GM21576 (cell line): ENCODE measurements around the gene THSD7B.
"Not testable (repeated sequence)": the region's sequence is repeated elsewhere in the genome, so short reads cannot be mapped to it uniquely, and the experiment has no call there.

Experiments
- ATAC-seq: cut with Tn5 transposase; IDR thresholded peaks from one replicate; pipeline ENCODE4 v1.9.1; 2021; ENCODE audit warnings: mild to moderate bottlenecking, moderate library complexity; ENCODE audit not compliant: unreplicated experiment

The THSD7B gene

DNA sequence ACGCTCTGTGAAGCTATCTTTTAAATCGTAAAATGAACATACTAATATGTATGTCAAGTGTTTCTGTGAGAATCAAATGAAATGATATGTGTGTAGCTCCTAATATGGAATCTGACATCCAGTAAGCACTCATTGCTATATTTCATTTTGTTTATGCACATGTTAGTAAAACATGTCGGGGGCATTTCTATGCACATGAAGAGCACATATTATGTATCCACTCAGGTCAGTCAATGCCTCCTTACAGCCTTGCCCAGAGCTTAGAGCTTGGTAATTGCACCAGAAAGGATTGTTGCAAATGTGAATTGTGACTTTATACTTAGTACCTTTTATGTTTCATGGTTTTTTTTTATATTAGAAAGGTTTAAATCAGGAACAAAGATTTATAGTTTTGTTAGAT lies 735.3 kb downstream of the THSD7B start:
- no peak for ATAC-seq

DNA sequence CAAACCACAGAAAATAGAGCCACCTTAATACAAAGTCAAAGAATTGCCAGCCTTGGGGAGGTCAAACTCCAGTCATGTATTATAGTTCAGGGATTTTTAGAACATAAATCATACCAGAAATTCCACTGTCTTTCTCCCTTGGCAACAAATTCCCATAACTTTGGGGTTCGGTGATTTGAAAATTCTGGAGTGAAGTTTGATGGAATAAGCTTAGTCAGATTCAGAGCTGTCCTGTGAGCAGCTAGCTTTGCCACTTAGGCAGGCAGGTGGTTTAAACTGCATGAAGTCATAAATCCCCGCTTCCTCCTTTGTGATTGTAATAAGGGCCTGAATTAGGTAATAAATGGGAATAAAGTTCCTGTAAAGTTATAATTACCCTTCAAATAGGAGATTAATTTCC lies 741.9 kb downstream of the THSD7B start:
- no peak for ATAC-seq

DNA sequence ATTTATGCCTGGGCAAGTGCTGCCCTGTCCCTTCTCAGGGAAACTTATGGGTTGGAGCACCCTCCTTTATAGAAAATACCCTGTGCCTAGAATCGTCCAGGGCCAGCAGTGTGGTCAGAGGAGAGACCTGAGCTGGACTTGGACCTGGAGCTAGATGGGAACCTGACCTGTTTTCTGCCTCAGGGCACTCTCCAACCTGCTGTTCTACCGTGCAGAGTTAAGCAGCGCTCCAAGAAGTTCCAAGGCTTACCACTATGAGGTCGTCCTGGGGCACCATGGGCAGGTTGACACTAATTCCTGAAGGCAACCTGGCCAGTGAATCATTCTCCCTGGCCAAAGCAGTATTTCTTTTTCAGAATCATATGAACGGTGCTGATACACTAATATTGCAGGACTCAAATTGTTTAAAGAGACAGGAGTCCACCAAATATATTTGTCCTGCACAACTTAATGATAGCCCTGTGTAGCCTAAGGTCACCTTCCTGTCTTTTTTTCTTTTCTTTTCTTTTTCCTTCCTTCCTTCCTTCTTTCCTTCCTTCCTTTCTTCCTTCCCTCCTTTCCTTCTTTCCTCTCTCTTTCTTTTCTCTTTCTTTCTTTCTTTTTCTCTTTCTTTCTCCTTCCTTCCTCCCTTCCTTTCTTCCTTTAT lies 743.5 kb downstream of the THSD7B start:
- ATAC-seq, result no peak

DNA sequence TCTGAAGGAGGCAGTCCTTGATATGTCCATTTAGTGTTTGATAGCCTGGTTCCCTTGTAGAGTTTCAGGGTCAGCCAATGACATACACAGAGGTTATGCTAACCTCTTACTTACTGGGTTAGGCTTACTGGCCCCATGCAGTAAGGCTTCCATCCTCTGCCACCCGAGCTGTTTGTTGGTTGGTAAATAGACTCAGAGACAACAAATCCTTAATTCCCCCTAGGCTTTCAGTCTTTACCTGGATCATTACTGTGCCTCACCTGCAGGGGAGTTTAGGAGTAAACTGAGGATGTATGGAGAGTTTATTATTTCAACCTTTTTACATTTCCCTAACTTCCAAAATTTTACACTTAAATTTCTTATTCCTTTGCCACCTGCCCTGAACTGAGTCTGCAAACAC lies 746.2 kb downstream of the THSD7B start:
- ATAC-seq, result no peak

DNA sequence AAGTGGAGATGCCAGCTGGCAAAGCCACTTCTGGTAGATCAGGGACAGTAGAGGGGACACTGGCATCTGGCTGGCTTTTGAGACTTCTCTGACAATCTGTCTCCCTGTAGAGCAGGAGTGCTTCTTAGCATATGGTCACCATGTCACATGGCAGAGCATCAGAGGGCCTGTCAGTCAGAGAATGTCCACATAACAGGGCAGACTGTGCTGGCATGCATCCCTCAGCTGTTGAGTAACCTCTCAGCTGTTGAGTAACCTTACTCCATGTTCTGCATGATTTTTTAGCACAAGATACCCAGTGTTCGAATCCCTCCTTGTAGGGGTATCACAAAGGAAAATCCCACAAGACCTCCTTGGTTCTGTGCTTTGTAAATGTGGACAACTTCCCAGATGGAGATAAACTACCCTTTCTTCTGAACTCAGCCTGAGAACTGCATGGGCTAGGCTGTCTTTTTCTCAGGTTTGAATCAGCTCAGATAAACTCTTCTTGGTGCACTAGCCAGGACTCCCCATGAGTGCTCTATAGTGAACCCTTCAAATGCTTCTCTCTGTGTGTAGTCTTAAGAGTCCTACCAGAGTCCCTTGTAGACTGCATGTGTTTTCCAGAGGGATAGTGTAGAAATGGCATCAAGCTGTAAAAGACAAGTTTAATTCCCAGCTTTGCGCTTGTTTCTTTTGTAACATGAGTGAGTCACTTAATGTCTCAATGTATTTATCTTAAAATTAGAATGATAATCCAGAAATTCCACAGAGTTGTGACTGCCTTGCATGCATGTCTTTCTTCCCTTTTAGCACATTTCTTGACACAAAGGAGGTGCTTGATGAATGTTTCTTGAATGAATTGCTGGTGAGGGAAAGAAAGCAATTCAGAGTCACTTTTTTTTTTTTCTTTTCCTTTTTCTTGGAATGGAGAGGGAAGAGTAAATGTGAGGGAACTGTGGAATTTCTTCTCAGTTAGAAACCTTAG lies 756.6 kb downstream of the THSD7B start:
- no peak for ATAC-seq

DNA sequence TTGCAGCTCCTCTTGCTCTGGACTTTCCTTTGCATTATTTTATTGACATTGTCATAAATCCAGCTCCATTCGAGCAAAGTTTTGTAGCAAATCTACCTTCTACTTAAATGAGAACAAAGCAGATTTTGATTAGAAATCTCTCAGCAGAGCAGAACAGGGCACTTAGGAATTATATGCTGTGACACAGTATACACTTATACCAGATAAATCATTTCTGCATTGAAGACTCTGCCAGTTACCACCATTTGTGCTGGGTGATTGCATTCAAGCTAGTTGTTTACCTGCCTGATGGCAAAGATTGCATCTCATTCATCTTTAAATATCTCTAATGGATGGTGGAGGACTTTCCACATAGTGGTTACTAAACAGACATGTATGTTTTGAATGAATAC lies 757.3 kb downstream of the THSD7B start:
- ATAC-seq, result no peak

DNA sequence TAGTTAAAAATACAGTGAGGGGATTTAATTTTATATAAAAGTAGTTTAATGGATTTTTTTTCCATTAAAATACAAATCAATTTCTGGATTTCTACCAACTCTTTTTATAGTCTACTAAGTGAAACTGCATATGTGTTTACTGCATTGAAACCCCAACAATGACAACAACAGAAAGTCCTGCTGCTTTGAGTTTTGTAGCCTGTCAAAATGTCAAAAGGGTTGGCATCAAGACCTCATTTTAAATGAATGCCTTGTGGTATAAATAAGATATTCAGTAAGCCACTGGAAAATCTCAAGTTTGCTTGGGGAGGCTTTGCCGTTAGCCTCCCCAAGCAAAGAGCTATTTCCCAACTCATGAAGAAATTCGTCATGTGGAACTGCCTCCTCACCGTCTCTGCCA lies 758.6 kb downstream of the THSD7B start:
- ATAC-seq, result no peak

DNA sequence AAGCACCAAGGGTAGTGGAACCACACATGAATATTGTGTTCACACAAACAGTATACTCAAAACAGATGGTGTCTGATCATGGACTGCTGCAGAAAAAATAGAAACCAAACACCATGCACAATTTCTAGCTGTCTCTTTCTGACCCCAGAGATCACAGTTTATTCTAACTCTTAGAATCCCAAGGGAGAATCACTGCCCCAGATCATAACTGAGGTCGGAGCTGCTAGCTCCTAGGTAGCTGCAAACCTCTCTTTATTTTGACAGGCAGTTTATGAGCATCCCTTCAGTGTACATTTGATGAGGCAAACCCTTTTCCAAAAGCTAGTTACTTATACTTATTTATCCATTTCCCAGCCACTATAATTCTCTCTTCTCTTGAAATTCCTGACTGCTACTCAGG lies 759.8 kb downstream of the THSD7B start:
- ATAC-seq, result no peak

DNA sequence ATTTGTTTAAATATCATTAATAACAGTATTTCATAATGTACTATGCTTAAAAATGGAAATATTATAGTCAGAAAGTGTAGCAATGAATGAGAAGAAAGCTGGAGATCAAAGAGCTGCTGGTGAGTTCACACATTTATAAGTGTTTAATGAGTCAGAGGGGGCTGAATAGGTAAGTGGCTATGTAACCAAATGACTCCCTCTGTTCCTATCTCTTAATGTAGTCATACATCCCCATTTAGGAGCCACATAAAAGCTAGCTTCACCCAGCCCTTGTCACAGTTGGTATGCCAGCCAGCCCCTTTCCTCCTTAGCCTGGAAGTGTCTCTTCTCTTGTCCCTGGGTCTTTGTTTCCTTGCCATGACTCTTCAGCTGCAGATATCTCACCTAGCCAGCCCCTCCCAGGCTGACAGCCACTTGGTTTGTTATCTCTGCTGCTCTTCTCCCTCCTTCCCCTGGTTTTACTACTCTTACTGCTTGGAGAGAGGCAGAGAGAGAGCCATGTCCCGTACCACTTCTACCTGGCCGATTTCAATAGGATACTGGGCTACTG lies 760.4 kb downstream of the THSD7B start:
- no peak for ATAC-seq

DNA sequence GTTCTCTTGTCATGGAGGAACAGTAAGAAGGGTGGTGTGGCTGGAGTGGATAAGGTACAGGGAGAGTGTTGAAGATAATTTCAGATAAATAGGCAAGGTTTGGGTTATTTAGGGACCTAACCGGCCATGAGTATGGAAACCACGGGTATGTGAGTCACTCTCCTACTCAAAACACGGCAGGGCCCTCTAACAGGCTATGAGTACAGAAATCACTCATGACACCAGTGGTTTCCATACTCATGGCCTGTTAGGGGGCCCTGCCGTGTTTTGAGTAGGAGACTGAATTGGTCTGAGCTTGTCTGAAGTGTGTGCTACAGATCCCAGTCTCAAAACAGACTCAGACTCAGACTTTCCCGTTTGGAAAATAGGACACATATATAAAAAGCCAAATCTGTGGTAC lies 770.6 kb downstream of the THSD7B start:
- ATAC-seq, result no peak

DNA sequence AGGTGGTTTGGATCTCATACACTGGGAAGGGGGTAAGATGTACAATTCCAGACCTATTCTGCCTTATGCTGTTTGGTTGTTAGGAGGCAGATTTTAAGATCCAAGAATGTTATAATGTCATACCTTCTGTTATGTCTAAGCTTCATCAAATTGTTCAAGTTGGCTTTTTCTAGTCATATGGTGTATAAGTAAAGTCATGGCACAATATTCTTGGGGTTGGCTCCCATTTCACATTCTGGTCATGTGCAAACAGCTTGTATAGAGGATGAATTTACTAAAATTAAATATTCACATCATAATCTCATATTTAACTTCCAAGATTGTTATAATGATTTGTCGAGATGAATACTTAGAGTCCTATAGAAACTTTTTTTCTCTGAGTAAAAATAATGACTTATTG lies 774.0 kb downstream of the THSD7B start:
- no peak for ATAC-seq

DNA sequence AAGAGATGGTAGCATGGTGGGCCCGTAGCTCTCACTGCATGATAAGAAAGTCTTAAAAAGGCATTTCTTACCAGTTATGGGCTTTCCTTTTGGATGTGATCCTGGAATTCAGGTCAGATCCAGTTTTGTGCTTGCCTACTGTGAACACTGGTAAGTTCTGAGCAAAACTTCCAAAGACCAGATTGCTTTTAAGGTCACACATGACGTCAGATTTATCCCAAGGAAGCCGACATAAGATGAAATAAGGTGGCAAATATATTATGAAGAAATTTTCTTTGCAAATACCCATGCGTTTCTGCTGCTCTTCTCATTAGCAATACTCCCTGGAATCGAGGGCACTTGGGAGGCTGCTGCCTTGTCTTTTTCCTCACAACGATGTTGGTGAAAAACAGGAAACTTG lies 782.5 kb downstream of the THSD7B start:
- ATAC-seq, result no peak

DNA sequence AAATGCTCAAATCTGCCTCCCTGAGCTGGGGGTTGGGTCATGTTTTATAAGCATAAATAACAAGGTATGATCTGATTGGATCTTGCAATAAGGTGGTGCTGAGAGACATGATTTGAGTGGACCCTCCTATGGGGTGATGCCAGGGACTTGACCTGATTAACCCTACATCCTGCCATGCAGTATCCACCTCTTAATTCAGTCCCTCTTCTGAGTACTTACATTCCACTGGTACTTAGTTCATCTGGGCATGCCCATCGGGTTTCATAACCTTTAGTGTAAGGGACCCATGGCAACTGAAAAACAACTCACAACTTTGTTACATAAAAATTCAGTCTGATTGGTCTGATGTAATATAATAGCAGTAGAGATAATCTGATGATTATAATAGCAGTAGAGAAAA lies 801.0 kb downstream of the THSD7B start:
- no peak for ATAC-seq

DNA sequence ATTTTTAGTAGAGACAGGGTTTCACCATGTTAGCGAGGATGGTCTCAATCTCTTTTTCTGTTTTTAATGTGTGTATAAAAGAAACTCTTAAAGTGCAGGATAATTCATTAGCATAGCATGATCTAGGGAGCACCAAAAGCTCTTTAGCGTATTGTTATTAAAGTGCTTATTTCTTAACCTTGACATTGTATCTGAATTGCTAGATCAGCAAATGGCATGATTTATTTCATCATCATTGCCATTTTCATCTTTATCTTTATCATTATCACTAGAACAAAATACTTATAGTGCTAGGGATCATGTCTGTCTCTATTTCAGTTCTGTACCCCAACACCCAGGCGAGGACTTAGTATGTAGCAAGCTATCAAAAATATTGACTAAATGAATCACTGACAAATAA lies 805.1 kb downstream of the THSD7B start:
- no peak for ATAC-seq

DNA sequence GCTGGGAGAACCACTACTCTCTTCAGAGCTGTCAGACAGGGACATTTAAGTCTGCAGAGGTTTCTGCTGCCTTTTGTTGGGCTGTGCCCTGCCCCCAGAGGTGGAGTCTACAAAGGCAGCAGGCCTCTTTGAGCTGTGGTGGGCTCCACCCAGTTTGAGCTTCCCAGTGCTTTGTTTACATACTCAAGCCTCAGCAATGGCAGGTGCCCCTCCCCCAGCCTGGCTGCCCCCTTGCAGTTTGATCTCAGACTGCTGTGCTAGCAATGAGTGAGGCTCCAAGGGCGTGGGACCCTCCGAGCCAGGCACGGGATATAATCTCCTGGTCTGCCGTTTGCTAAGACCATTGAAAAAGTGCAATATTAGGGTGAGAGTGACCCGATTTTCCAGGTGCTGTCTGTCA lies 822.5 kb downstream of the THSD7B start:
- not testable (repeated sequence) for ATAC-seq

DNA sequence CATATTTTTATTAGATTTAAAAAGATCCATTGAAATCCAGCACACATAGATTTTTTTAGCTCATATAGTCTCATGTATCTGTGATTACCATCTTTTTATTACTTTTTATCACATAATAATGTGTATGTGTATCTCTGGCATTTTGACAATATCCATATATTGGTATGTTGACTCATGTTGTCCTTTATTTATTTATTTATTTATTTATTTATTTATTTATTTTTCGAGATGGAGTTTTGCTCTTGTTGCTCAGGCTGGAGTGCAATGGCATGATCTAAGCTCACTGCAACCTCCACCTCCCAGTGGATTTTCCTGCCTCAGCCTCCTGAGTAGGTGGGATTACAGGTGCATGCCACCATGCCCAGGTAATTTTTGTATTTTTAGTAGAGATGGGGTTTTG lies 823.2 kb downstream of the THSD7B start:
- not testable (repeated sequence) for ATAC-seq

DNA sequence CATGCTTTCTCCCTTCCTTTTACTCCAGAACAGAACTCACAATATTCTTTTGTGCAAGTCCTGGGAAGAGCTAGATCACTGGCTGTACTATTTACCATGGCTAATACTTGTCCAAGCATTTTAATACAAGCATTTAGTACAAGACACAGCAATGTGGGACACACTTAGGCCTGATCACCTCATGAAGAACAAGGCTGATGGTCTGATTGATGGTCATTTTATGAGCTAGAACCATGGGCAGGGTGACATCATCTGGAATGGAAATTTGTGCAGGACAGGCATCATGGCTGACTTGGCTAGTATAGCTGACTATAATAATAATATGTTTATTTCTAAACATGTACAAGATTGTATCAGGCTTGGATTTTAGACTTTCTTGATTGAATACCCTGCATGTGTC lies 824.8 kb downstream of the THSD7B start:
- ATAC-seq, result no peak

DNA sequence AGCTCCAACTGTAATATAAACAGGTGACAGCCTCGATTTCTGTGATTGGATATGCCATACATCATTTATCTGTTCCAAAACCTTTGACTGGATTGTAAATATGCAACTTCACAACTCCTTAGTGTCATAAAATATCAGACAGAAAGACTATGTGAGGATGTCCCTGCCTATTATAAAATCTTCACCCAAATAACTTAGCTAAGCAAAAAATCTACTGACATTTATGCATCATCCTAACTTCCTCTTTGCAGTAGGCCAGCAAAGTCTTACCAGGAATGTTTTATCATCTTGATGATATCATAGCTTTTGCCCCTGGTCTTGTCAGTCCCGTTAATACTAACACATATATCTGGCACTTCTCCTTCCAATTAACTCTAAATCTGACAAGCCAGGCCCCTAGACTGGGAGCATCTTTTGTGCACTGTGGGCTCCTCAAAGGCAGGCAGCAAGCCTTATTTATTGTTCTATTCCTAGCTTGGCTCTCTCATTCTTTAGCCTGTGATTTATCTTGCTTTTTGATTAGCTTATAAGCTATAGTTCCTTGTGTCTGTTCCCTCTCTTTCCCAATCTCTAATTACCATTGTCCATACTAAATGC lies 842.5 kb downstream of the THSD7B start:
- ATAC-seq, result no peak

DNA sequence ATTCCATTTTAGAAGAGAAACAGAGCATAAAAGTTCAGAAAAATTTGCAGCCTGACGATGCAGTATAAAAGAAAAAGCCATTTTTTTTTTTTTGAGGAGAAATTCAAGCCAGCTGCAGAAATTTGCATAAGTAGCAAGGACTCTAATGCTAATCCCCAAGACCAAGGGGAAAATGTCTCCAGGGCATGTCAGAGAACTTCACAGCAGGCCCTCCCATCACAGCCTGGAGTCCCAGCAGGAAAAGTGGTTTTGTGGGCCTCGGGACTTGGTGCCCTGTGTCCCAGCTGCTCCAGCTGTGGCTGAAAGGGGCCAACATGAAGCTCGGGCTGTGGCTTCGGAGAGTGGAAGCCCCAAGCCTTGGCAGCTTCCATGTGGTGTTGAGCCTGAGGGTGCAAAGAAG lies 873.6 kb downstream of the THSD7B start:
- ATAC-seq, result no peak

DNA sequence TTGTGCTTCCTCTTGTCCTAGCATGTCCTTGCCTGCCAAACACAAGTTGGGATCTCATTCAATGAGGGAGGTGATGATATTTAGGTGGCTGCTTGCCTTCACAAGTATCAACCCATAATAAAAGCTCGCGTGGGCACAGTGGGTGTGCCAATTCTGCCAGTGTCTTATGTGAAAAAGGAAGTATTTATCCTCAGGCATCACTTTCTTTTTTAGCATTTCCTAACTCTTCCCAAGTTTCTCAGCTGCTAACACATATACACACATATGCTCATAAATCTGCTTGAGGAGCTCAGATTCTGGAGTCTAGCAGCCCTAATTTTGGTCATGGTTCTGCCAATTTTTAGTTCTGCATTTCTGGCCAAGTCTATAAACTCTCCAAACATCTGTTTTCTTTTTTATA lies 879.4 kb downstream of the THSD7B start:
- ATAC-seq, result no peak

DNA sequence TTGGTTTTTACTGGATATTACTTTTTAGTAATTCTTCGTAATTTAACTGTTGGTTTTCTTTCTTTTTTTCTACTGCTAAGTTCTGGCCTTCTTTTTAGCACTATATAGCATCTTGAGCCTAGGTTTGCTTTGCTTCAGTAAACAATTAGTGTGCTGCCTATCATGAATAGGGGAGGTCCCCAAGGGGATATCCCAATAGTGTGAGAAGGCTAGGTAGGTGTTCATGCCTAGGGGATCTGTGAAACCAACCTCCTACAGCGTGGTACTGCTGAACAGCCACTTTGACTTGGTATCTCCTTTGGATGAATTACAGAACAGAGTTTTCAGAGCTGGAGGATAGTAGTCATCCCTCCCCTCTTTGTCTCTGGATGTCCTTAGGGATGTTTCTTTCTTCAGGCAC lies 888.7 kb downstream of the THSD7B start:
- no peak for ATAC-seq

DNA sequence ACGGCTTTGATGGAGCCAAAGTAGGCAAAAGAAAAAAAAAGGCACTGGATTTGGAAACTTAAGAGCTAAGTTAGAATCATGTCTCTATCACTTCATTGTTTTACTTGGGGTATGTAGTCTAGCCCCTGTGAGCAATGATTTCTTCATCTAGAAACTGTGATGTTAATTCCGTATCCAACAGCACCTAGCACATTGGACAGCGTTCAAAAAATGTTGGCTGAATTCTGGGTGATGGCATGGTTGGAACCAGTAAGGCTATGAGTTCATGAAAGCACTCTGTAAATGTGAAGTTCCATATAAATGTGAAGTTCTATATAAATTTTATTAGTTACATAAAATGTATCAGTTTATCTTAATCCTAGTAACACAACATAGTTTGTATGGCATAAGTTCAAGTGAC lies 890.5 kb downstream of the THSD7B start:
- ATAC-seq, result no peak
